ENCODE data around the gene RNF186.

- TF ChIP-seq CTCF (conservative IDR thresholded peaks at IDR 0.05 in 1 of 2, IDR thresholded peaks at IDR 0.05 in 1 of 2; ENCODE audit: extremely low read depth in 1 of 2, insufficient read depth in 1 of 2, low read depth in 1 of 2, low read length in 2 of 2) (no peak), EZH2 (IDR thresholded peaks at IDR 0.05; ENCODE audit: borderline replicate concordance, low read length) (no peak)
Measured at GRCh38 chr1:19798486-19799229, 16.4 kb downstream of the RNF186 start.

Measured in mammary epithelial cell (primary cell).